Astrocyte (in vitro differentiated cells and primary cell): ENCODE data around the gene LYZL6. TPM values are rescaled to one million over a fixed set of nuclear protein-coding genes. Genes with fewer than 3 reads are reported as not detected.

Source experiments
- DNase-seq: peaks from one replicate; pipeline ENCODE4 v3.0.0-alpha.2; 2010; ENCODE audit warnings: low read depth
- FAIRE-seq: peaks from 2 replicates; lab custom pipeline; 2011; peaks lifted over from hg19 to GRCh38; lab: Jason Lieb, UNC
- H2AFZ ChIP-seq: 2 replicates; pipeline ENCODE4 v1.6.0; 2012; ENCODE audit warnings: low read depth, low read length, inconsistent platforms
- H3K27ac ChIP-seq: 2 replicates; pipeline ENCODE4 v1.5.1; 2011; ENCODE audit warnings: low read depth, low read length, inconsistent platforms
- H3K27me3 ChIP-seq: 2 replicates; pipeline ENCODE4 v1.6.0; 2011; ENCODE audit warnings: low read length, inconsistent platforms; ENCODE audit not compliant: insufficient read depth
- H3K36me3 ChIP-seq: 2 replicates; pipeline ENCODE4 v1.5.1; 2011; ENCODE audit warnings: low read length, inconsistent platforms; ENCODE audit not compliant: insufficient read depth
- H3K4me1 ChIP-seq: 2 replicates; pipeline ENCODE4 v1.5.1; 2011; ENCODE audit warnings: low read length, inconsistent platforms; ENCODE audit not compliant: insufficient read depth
- H3K4me2 ChIP-seq: 2 replicates; pipeline ENCODE4 v1.6.0; 2012; ENCODE audit warnings: low read length, inconsistent platforms
- H3K4me3 ChIP-seq: 2 replicates; pipeline ENCODE4 v1.5.1; 2011; ENCODE audit warnings: low read depth, mild to moderate bottlenecking, low read length, inconsistent platforms; ENCODE audit not compliant: insufficient read depth
- H3K79me2 ChIP-seq: 2 replicates; pipeline ENCODE4 v1.6.0; 2012; ENCODE audit warnings: mild to moderate bottlenecking, low read length, inconsistent platforms; ENCODE audit not compliant: insufficient read depth
- H3K9ac ChIP-seq: 2 replicates; pipeline ENCODE4 v1.6.0; 2012; ENCODE audit warnings: mild to moderate bottlenecking, low read length, inconsistent platforms
- H3K9me3 ChIP-seq: 2 replicates; pipeline ENCODE4 v1.5.1; 2012; ENCODE audit warnings: low read depth, mild to moderate bottlenecking, low read length, inconsistent platforms; ENCODE audit not compliant: insufficient read depth
- H4K20me1 ChIP-seq: 2 replicates; pipeline ENCODE4 v1.6.0; 2012; ENCODE audit warnings: low read length, inconsistent platforms; ENCODE audit not compliant: insufficient read depth
- H3K27ac Mint-ChIP-seq: one replicate; pipeline ENCODE4 v1.8.0; 2021; ENCODE audit warnings: mild to moderate bottlenecking, mixed read lengths; ENCODE audit not compliant: unreplicated experiment
- H3K27me3 Mint-ChIP-seq: one replicate; pipeline ENCODE4 v1.8.0; 2021; ENCODE audit warnings: low read depth, mixed read lengths; ENCODE audit not compliant: unreplicated experiment
- H3K36me3 Mint-ChIP-seq: one replicate; pipeline ENCODE4 v1.8.0; 2021; ENCODE audit warnings: low read depth, mixed read lengths; ENCODE audit not compliant: unreplicated experiment
- H3K4me1 Mint-ChIP-seq: one replicate; pipeline ENCODE4 v1.8.0; 2021; ENCODE audit warnings: low read depth, mixed read lengths; ENCODE audit not compliant: unreplicated experiment
- H3K4me3 Mint-ChIP-seq: one replicate; pipeline ENCODE4 v1.8.0; 2021; ENCODE audit warnings: mild to moderate bottlenecking, moderate library complexity, mixed read lengths; ENCODE audit not compliant: unreplicated experiment
- H3K9me3 Mint-ChIP-seq: one replicate; pipeline ENCODE4 v1.8.0; 2021; ENCODE audit warnings: mild to moderate bottlenecking, mixed read lengths; ENCODE audit not compliant: unreplicated experiment
- CTCF ChIP-seq: IDR thresholded peaks from 2 replicates; pipeline ENCODE4 v1.5.1; 2011; ENCODE audit warnings: low read depth, mild to moderate bottlenecking, inconsistent platforms, low read length, moderate library complexity; ENCODE audit not compliant: insufficient read depth
- EZH2 ChIP-seq: IDR thresholded peaks from 2 replicates; pipeline ENCODE4 v1.6.1; 2012; ENCODE audit warnings: mild to moderate bottlenecking, low read length, inconsistent platforms; ENCODE audit not compliant: insufficient read depth
- total RNA-seq: library from RNA; stranded (reverse); gene quantifications from 2 replicates; pipeline ENCODE4 v1.2.1, GENCODE V29; 2021

Gene LYZL6
- total RNA-seq, 1 donor from 2014 or later: not detected

GRCh38 chr17:35906191-35906925 lies 37.2 kb downstream of the LYZL6 start:
- TF ChIP-seq EZH2 (no peak), CTCF (no peak)
- H3K4me2 ChIP-seq: no peak overlapping the region
- H3K9me3 ChIP-seq: no peaks in the 10 kb centered on the region
- no peak overlapping the region for H3K4me3 ChIP-seq
- DNase-seq (no peak), FAIRE-seq (no peak)
- Mint-ChIP-seq H3K9me3 (peaks cover 14% of the 10 kb centered on the region), H3K4me1 (peaks cover 9% of the 10 kb centered on the region), H3K27me3 (peaks cover 36% of the 10 kb centered on the region), H3K27ac (no peak overlapping the region), H3K36me3 (peaks cover 3% of the 10 kb centered on the region), H3K4me3 (no peak overlapping the region)
- no peak overlapping the region for H3K27ac ChIP-seq
- no peak overlapping the region for H3K9ac ChIP-seq
- no peaks in the 10 kb centered on the region for H3K79me2 ChIP-seq
- H3K36me3 ChIP-seq: no peaks in the 10 kb centered on the region
- H4K20me1 ChIP-seq: no peaks in the 10 kb centered on the region
- no peaks in the 10 kb centered on the region for H3K27me3 ChIP-seq
- no peaks in the 10 kb centered on the region for H3K4me1 ChIP-seq
- no peak overlapping the region for H2AFZ ChIP-seq

GRCh38 chr17:35903451-35903850 lies 40.1 kb downstream of the LYZL6 start:
- Histone ChIP-seq H3K36me3 (no peaks in the 10 kb centered on the region), H3K79me2 (no peaks in the 10 kb centered on the region), H3K27me3 (no peaks in the 10 kb centered on the region), H4K20me1 (no peaks in the 10 kb centered on the region), H3K4me1 (no peaks in the 10 kb centered on the region), H3K27ac (no peak overlapping the region), H3K4me2 (no peak overlapping the region), H3K4me3 (no peak overlapping the region), H2AFZ (no peak overlapping the region), H3K9ac (no peak overlapping the region), H3K9me3 (no peaks in the 10 kb centered on the region)
- FAIRE-seq (no peak), DNase-seq (no peak)
- Mint-ChIP-seq H3K27me3 (peaks cover 17% of the 10 kb centered on the region), H3K4me1 (peaks cover 33% of the 10 kb centered on the region), H3K4me3 (no peak overlapping the region), H3K27ac (no peak overlapping the region), H3K9me3 (no peaks in the 10 kb centered on the region), H3K36me3 (no peaks in the 10 kb centered on the region)
- TF ChIP-seq CTCF (no peak), EZH2 (no peak)

- no peaks in the 10 kb centered on the region for H3K36me3 ChIP-seq
- H3K79me2 ChIP-seq: no peaks in the 10 kb centered on the region
- no peak for FAIRE-seq
- TF ChIP-seq CTCF (no peak), EZH2 (no peak)
- no peak overlapping the region for H2AFZ ChIP-seq
- H3K27me3 ChIP-seq: no peaks in the 10 kb centered on the region
- no peaks in the 10 kb centered on the region for H4K20me1 ChIP-seq
- H3K4me1 ChIP-seq: no peaks in the 10 kb centered on the region
- H3K36me3 Mint-ChIP-seq: no peaks in the 10 kb centered on the region
- DNase-seq: no peak
- H3K27me3 Mint-ChIP-seq: peaks cover 8% of the 10 kb centered on the region
- no peak overlapping the region for H3K4me3 ChIP-seq
- no peaks in the 10 kb centered on the region for H3K9me3 Mint-ChIP-seq
- no peak overlapping the region for H3K27ac ChIP-seq
- no peaks in the 10 kb centered on the region for H3K9me3 ChIP-seq
- peak overlapping the region; percentile 88 for H3K27ac Mint-ChIP-seq
- no peak overlapping the region for H3K4me3 Mint-ChIP-seq
- peaks cover 41% of the 10 kb centered on the region for H3K4me1 Mint-ChIP-seq
- no peak overlapping the region for H3K9ac ChIP-seq
- no peak overlapping the region for H3K4me2 ChIP-seq
Observed at GRCh38 chr17:35901631-35902175, 41.8 kb downstream of the LYZL6 start.
